ENCODE data around the gene F2. TPM values are rescaled to one million over a fixed set of nuclear protein-coding genes. Genes with fewer than 3 reads are reported as not detected.

The F2 gene
- polyA plus RNA-seq, 3 donors = 0.27 to 0.55 (median 0.40) TPM

DNA sequence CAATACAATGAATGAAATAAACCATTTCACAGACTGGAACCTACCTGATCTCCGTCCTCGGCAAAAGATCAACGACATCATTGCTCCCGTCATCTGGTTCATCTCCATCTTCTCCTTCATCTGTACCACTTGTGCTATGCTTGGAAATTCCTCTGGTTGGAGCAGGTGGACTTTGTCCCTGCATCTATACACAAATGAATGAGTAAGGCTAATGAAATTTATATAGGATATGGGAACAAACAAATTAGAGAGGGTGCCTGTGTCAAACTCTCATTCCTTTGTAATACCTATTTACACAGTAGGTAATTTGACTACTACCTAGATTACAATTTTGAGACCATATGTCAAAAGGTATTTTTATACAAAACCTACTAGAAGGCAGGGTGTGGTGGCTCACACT is 59.4 kb downstream of the F2 start:
- DNase-seq (ENCODE audit: extremely low read depth in 1 of 11, low read depth in 9 of 11, low spot score in 4 of 11) = no peak

Other genes starting within 250 kb of the F2 start
- 10 to 100 TPM; 24.6 to 27.7 (median 24.8) TPM for gene AMBRA1, start 125.2 kb upstream of the F2 start, polyA plus RNA-seq (ENCODE audit: insufficient read length in 3 of 3)
- gene HARBI1, start 102.0 kb upstream of the F2 start, polyA plus RNA-seq (ENCODE audit: insufficient read length in 3 of 3) = 1 to 10 TPM; 3.0 to 4.3 (median 3.9) TPM
- gene ATG13, start 101.7 kb upstream of the F2 start, polyA plus RNA-seq (ENCODE audit: insufficient read length in 3 of 3) = 10 to 100 TPM; 60.0 to 72.7 (median 63.0) TPM
- 10 to 100 TPM; 53.6 to 60.4 (median 55.0) TPM for gene ARHGAP1, start 18.6 kb upstream of the F2 start, polyA plus RNA-seq (ENCODE audit: insufficient read length in 3 of 3)
- 10 to 100 TPM in 2 of 3 donors, 1 to 10 TPM in 1; 7.5 to 11.3 (median 11.1) TPM for gene ZNF408, start 18.2 kb upstream of the F2 start, polyA plus RNA-seq (ENCODE audit: insufficient read length in 3 of 3)
- gene CKAP5, start 127.1 kb downstream of the F2 start, polyA plus RNA-seq (ENCODE audit: insufficient read length in 3 of 3) = 100 to 1,000 TPM in 2 of 3 donors, 10 to 100 TPM in 1; 82.3 to 112 (median 108) TPM
- 10 to 100 TPM; 28.3 to 33.2 (median 30.5) TPM for gene LRP4, start 199.3 kb downstream of the F2 start, polyA plus RNA-seq (ENCODE audit: insufficient read length in 3 of 3)
- gene CSTPP1, start 217.5 kb downstream of the F2 start, polyA plus RNA-seq (ENCODE audit: insufficient read length in 3 of 3) = 10 to 100 TPM; 52.7 to 58.9 (median 53.7) TPM

All from renal cortex interstitium (tissue), 11 donors.